Mucosa of rectum (tissue), 2 donors: ENCODE results near the gene C12orf54.
"Not testable (repeated sequence)": the region's sequence is repeated elsewhere in the genome, so short reads cannot be mapped to it uniquely, and the experiment has no call there.

Experiments
- H3K27ac ChIP-seq, 2 donors: one replicate each; pipeline ENCODE4 v1.7.0; 2013; ENCODE audit warnings: inconsistent platforms in 2 of 2, low read depth in 2 of 2, low read length in 2 of 2
- H3K27me3 ChIP-seq, 2 donors: one replicate each; pipeline ENCODE4 v1.7.0; 2013; ENCODE audit warnings: low read length in 2 of 2; ENCODE audit not compliant: control insufficient read depth in 2 of 2, insufficient read depth in 2 of 2
- H3K36me3 ChIP-seq, 2 donors: one replicate each; pipeline ENCODE4 v1.7.0; 2013; ENCODE audit warnings: low read length in 2 of 2; ENCODE audit not compliant: control insufficient read depth in 2 of 2, insufficient read depth in 2 of 2
- H3K4me1 ChIP-seq, 2 donors: one replicate each; pipeline ENCODE4 v1.7.0; 2013; ENCODE audit warnings: low read length in 2 of 2, mild to moderate bottlenecking in 1 of 2; ENCODE audit not compliant: control insufficient read depth in 2 of 2, insufficient read depth in 2 of 2
- H3K4me3 ChIP-seq, 2 donors: one replicate each; pipeline ENCODE4 v1.7.0; 2013; ENCODE audit warnings: low read length in 2 of 2
- H3K9ac ChIP-seq, 2 donors: one replicate each; pipeline ENCODE4 v1.7.0; 2013; ENCODE audit warnings: low read length in 2 of 2, low read depth in 1 of 2, mild to moderate bottlenecking in 1 of 2
- H3K9me3 ChIP-seq, 2 donors: one replicate each; pipeline ENCODE4 v1.7.0; 2013; ENCODE audit warnings: low read length in 2 of 2; ENCODE audit not compliant: control insufficient read depth in 2 of 2
- donor health status: healthy.
- donor health status: Normal muscosa, but diverticular disease.

Gene C12orf54

DNA sequence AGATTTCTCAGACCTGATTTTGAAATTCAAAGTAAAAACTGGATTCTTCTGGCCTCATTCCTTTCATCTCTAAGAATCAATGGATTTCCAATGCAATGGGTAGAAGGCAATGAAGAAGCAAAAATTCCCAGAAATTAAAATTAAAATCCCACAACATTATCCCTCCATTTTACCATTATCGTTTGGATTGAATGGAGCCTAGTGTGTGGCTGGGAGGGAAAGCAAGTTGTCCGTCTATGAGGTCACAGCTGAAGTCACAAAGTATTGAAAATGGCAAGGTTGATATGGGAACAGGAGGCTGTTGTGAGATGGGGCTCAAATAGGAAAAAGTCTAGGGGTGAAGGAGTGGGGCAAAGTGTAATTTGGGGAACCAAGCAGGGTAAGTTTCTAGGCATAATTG, at the start of gene C12orf54:
TSS of gene C12orf54 (plus strand) at position 301 of the 400 bp plus-strand sequence. CDS start 799 bp downstream, outside the sequence.
- H3K36me3 ChIP-seq, result no peaks in the 10 kb centered on the region
- no peak within 1 kb of the TSS for H3K27ac ChIP-seq
- no peak within 1 kb of the TSS for H3K4me3 ChIP-seq
- no peaks in the 10 kb centered on the region for H3K9me3 ChIP-seq
- no peak within 1 kb of the TSS for H3K9ac ChIP-seq
- no peaks in the 10 kb centered on the region for H3K27me3 ChIP-seq
- H3K4me1 ChIP-seq, result no peaks in the 10 kb centered on the region

DNA sequence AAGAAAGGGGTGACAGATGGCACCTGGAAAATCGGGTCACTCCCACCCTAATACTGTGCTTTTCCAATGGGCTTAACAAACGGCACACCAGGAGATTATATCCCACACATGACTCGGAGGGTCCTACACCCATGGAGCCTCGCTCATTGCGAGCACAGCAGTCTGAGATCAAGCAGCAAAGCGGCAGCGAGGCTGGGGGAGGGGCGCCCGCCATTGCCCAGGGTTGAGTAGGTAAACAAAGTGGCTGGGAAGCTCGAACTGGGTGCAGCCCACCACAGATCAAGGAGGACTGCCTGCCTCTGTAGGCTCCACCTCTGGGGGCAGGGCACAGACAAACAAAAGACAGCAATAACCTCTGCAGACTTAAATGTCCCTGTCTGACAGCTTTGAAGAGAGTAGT, 48.3 kb upstream of the C12orf54 start:
- not testable (repeated sequence) for H3K9me3 ChIP-seq, H3K27ac ChIP-seq, H3K4me1 ChIP-seq, H3K36me3 ChIP-seq, H3K9ac ChIP-seq, H3K27me3 ChIP-seq, H3K4me3 ChIP-seq

DNA sequence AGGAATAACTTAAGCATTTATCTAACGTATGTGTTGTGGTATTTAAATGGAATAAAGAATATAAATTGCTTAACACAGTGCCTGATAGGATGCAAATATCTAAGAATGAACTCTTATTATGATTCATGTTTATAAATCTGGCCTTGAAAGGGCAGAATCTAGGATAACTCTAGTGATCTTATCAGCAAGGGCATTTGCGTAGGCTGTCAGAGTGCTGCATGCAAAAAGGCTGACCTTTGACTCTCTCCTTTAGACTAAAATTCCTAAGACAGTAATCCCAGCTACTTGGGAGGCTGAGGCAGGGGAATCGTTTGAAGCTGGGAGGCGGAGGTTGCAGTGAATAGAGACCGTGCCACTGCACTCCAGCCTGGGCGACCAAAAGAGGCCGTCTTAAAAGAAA, 41.2 kb upstream of the C12orf54 start:
- Histone ChIP-seq H3K4me1 (no peaks in the 10 kb centered on the region), H3K4me3 (no peak overlapping the region), H3K36me3 (no peaks in the 10 kb centered on the region), H3K27me3 (no peaks in the 10 kb centered on the region), H3K9me3 (no peaks in the 10 kb centered on the region), H3K9ac (no peak overlapping the region), H3K27ac (no peak overlapping the region)

- Histone ChIP-seq H3K9ac (no peak overlapping the region), H3K4me1 (no peaks in the 10 kb centered on the region), H3K27me3 (no peaks in the 10 kb centered on the region), H3K4me3 (no peak overlapping the region), H3K27ac (no peak overlapping the region), H3K36me3 (no peaks in the 10 kb centered on the region), H3K9me3 (no peaks in the 10 kb centered on the region)
Measured at GRCh38 chr12:48442179-48442847, 40.0 kb upstream of the C12orf54 start.

- no peak overlapping the region for H3K4me3 ChIP-seq
- H3K27me3 ChIP-seq, result no peaks in the 10 kb centered on the region
- H3K4me1 ChIP-seq, result no peaks in the 10 kb centered on the region
- no peak overlapping the region for H3K27ac ChIP-seq
- H3K9me3 ChIP-seq, result no peaks in the 10 kb centered on the region
- H3K36me3 ChIP-seq, result no peaks in the 10 kb centered on the region
- no peak overlapping the region for H3K9ac ChIP-seq
Measured at GRCh38 chr12:48445538-48445937, 36.8 kb upstream of the C12orf54 start.

- no peaks in the 10 kb centered on the region for H3K9me3 ChIP-seq
- no peaks in the 10 kb centered on the region for H3K27me3 ChIP-seq
- H3K36me3 ChIP-seq, result no peaks in the 10 kb centered on the region
- no peak overlapping the region for H3K9ac ChIP-seq
- no peaks in the 10 kb centered on the region for H3K4me1 ChIP-seq
- no peak overlapping the region for H3K27ac ChIP-seq
- no peak overlapping the region for H3K4me3 ChIP-seq
Measured at GRCh38 chr12:48446161-48446776, 36.0 kb upstream of the C12orf54 start.

DNA sequence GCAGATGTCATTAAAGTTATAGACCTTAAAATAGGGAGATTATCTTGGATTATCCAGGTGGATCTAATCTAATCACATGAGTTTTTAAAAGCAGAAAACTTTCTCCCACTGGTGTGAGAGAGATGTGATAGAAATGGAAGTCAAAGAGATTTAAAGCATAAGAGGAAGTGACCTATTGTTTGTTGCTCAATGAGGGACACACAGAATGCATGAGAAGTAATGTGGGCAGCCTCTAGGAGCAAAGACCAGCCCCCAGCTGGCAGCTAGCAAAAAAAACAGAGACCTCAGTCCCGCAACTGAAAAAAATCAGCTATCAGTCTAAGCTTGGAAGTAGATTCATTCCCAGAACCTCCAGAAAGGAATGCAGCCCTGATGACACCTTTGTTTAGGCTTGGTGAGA, 34.5 kb upstream of the C12orf54 start:
- H3K9ac ChIP-seq, result no peak overlapping the region
- no peak overlapping the region for H3K4me3 ChIP-seq
- no peak overlapping the region for H3K27ac ChIP-seq
- H3K9me3 ChIP-seq, result no peaks in the 10 kb centered on the region
- no peaks in the 10 kb centered on the region for H3K36me3 ChIP-seq
- H3K4me1 ChIP-seq, result no peaks in the 10 kb centered on the region
- no peaks in the 10 kb centered on the region for H3K27me3 ChIP-seq

GRCh38 chr12:48451372-48451771, 30.9 kb upstream of the C12orf54 start:
- no peak overlapping the region for H3K9ac ChIP-seq
- H3K4me1 ChIP-seq, result no peaks in the 10 kb centered on the region
- H3K36me3 ChIP-seq, result no peaks in the 10 kb centered on the region
- no peak overlapping the region for H3K4me3 ChIP-seq
- no peaks in the 10 kb centered on the region for H3K9me3 ChIP-seq
- H3K27me3 ChIP-seq, result no peaks in the 10 kb centered on the region
- no peak overlapping the region for H3K27ac ChIP-seq

DNA sequence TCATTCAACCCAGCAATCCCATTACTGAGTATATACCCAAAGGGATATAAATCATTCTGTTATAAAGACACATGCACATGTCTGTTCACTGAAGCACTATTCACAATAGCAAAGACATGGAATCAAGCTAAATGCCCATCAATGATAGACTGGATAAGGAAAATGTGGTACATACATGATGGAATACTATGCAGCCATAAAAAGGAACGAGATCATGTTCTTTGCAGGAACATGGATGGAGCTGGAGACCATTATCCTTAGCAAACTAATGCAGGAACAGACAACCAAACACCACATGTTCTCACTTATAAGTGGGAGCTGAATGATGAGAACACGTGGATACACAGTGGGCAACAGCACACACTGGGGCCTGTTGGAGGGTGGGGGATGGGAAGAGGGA, 29.3 kb upstream of the C12orf54 start:
- not testable (repeated sequence) for H3K36me3 ChIP-seq, H3K27ac ChIP-seq, H3K27me3 ChIP-seq, H3K4me1 ChIP-seq, H3K9me3 ChIP-seq, H3K4me3 ChIP-seq, H3K9ac ChIP-seq

DNA sequence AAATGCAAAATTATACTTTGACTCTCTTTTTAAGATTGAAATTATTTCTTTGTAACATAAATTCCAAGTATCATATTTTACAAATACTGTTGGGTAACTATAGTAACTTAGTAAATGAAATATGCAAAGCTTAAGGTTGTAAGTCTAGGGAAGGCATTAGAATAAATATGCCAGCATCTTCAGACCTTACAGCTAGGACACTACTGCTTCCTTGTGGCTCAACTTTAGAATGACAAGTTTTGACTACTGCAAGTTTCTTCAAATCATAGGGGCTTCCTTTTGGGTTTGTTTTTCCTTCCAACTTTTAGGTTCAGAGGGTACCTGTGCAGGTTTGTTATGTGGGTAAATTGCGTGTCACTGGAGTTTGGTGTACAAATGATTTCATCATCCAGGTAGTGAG, 27.6 kb upstream of the C12orf54 start:
- Histone ChIP-seq H3K27ac (no peak overlapping the region), H3K27me3 (no peaks in the 10 kb centered on the region), H3K4me1 (no peaks in the 10 kb centered on the region), H3K9me3 (no peaks in the 10 kb centered on the region), H3K36me3 (no peaks in the 10 kb centered on the region), H3K4me3 (no peak overlapping the region), H3K9ac (no peak overlapping the region)
